Cardiac fibroblast (primary cell): ENCODE results near the gene RAP1A.

ENCODE experiments used
- DNase-seq, 2 donors: peaks; one replicate each; pipeline versions ENCODE4 v3.0.0 to v3.0.0-alpha.2; 2010; ENCODE audit warnings: low read depth in 2 of 2
- H3K4me3 ChIP-seq, 2 donors: replicated peaks in 1 of 2; 1 replicate in 1 of 2; 2 replicates in 1 of 2; pipeline ENCODE4 v1.5.1; 2011; ENCODE audit warnings: low read depth in 2 of 2, low read length in 2 of 2, mild to moderate bottlenecking in 2 of 2, moderate library complexity in 1 of 2
- TF ChIP-seq, protein P1 (sequence below): IDR thresholded peaks from one replicate; pipeline ENCODE4 v1.5.1; 2011; ENCODE audit warnings: low read depth, mild to moderate bottlenecking, low read length, inconsistent platforms

Gene RAP1A

GRCh38 chr1:111755331-111756123 is 135.9 kb downstream of the RAP1A start, which contains the start of gene DDX20:
DDX20 (plus strand) TSS chr1:111755901; CDS start chr1:111755925, 24 bp downstream.
- H3K4me3 ChIP-seq, result peak within 1 kb of the TSS; percentile 83 to 87
- TF ChIP-seq, protein P1, sequence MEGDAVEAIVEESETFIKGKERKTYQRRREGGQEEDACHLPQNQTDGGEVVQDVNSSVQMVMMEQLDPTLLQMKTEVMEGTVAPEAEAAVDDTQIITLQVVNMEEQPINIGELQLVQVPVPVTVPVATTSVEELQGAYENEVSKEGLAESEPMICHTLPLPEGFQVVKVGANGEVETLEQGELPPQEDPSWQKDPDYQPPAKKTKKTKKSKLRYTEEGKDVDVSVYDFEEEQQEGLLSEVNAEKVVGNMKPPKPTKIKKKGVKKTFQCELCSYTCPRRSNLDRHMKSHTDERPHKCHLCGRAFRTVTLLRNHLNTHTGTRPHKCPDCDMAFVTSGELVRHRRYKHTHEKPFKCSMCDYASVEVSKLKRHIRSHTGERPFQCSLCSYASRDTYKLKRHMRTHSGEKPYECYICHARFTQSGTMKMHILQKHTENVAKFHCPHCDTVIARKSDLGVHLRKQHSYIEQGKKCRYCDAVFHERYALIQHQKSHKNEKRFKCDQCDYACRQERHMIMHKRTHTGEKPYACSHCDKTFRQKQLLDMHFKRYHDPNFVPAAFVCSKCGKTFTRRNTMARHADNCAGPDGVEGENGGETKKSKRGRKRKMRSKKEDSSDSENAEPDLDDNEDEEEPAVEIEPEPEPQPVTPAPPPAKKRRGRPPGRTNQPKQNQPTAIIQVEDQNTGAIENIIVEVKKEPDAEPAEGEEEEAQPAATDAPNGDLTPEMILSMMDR, result peak; percentile 60
- peak; percentile 99 for DNase-seq

DNA sequence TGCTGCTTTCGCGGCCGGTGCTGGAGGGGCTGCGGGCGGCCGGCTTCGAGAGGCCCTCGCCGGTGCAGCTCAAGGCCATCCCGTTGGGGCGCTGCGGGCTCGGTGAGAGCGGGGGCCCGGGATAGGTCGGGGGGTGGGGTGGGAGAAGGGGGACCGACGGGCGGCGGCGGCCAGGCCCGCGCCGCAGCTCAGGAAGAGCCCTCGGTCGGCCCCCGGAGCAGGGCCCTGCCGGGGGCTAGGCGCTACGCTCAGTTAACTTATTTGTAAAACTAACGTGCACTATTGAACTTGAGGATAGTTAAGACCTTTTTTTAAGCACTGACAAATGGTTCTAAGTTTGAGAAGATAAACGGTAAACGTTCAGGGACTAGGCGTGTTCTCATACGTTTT is 136.5 kb downstream of the RAP1A start:
- TF ChIP-seq, protein P1, result no peak
- H3K4me3 ChIP-seq, result peak overlapping the region; percentile 83 to 87
- DNase-seq, result no peak

- no peak overlapping the region for H3K4me3 ChIP-seq
- TF ChIP-seq, protein P1, result peak; percentile 23
- DNase-seq, result no peak
These were observed 138.8 kb downstream of the RAP1A start for GRCh38 chr1:111758373-111758772.

- DNase-seq, result no peak
- no peak overlapping the region for H3K4me3 ChIP-seq
- TF ChIP-seq, protein P1, result no peak
These were observed 142.1 kb downstream of the RAP1A start for GRCh38 chr1:111761717-111762116.

DNA sequence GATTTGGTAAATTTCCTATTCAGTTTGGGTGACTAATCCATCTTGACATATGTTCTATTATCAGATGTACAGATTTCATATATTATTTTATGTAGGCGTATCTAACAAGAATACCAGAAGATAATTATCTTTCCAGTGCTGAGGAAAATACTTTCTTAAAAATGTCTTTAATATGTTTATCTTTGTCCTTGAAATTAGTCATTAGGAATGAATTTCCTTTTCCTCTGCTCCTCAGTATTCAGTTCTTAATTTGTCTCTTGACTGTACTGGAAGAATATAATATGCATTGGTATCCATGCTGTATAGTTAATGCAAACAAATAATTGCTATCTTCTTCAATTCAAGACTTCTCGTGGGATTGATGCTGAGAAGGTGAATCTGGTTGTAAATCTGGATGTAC is 142.7 kb downstream of the RAP1A start:
- H3K4me3 ChIP-seq, result no peak overlapping the region
- TF ChIP-seq, protein P1, result no peak
- DNase-seq, result no peak
